GM12878 (cell line): ENCODE results near the gene RPIA. TPM values are rescaled to one million over a fixed set of nuclear protein-coding genes. Genes with fewer than 3 reads are reported as not detected.

Experiments used
- ATAC-seq: fragments of 200-7000 bp; cut with Tn5 transposase; 3 replicates; pipeline ENCODE4 v1.9.1; 2020; ENCODE audit warnings: mild to moderate bottlenecking, moderate library complexity
- BruUV-seq: library from RNA; stranded (reverse); fragments of 400-500 nt; replicated peaks from 2 replicates; lab custom pipeline; 2021; lab: Mats Ljungman, UMichigan
- CTCF ChIA-PET: fragments of 300-600 bp; sonication (Branson Sonifier 250); formaldehyde crosslinking; extraction: SDS; loops from one replicate; lab custom pipeline; 2021; ENCODE audit warnings: inconsistent platforms; lab: Yijun Ruan, JAX
- POLR2A ChIA-PET: fragments of 350-600 bp; formaldehyde crosslinking; extraction: SDS; loops from one replicate; lab custom pipeline; 2021; ENCODE audit warnings: inconsistent platforms; lab: Charles Lee
- RAD21 ChIA-PET: fragments of 300-600 bp; sonication (Branson Sonifier 250); formaldehyde crosslinking; loops from one replicate; lab custom pipeline; 2023; ENCODE audit warnings: antibody characterized with exemption; ENCODE audit not compliant: unreplicated experiment; lab: Charles Lee
- SMC1A ChIA-PET: fragments of 300-600 bp; sonication (Branson Sonifier 250); formaldehyde crosslinking; loops from one replicate; lab custom pipeline; 2023; ENCODE audit not compliant: unreplicated experiment, uncharacterized antibody; lab: Charles Lee
- DNase-seq: peaks from one replicate; pipeline ENCODE4 v3.0.0-alpha.2; 2011; ENCODE audit warnings: low read depth, low spot score
- FAIRE-seq: peaks from 3 replicates; lab custom pipeline; 2011; peaks lifted over from hg19 to GRCh38; lab: Jason Lieb, UNC
- H2AFZ ChIP-seq: 2 replicates; pipeline ENCODE4 v1.6.0; 2011; ENCODE audit warnings: low read depth, low read length, control low read depth; ENCODE audit not compliant: control insufficient read depth
- H3K27ac ChIP-seq: 2 replicates; pipeline ENCODE4 v1.5.1; 2011; ENCODE audit warnings: control low read depth; ENCODE audit not compliant: control insufficient read depth, insufficient read depth
- H3K27me3 ChIP-seq, 2 experiments: replicated peaks in 1 of 2; 2 replicates each; pipeline versions ENCODE4 v1.6.0 to v1.6.1; 2011; ENCODE audit warnings: low read length in 1 of 2; ENCODE audit not compliant: control insufficient read depth in 2 of 2, insufficient read depth in 2 of 2
- H3K36me3 ChIP-seq, 2 experiments: 2 replicates each; pipeline ENCODE4 v1.5.1; 2011; ENCODE audit warnings: low read length in 1 of 2; ENCODE audit not compliant: control insufficient read depth in 2 of 2, insufficient read depth in 2 of 2
- H3K4me1 ChIP-seq: 2 replicates; pipeline ENCODE4 v1.6.1; 2011; ENCODE audit warnings: mild to moderate bottlenecking, low read length, moderate library complexity, mixed read lengths; ENCODE audit not compliant: control insufficient read depth, insufficient read depth
- H3K4me2 ChIP-seq: 2 replicates; pipeline ENCODE4 v1.6.0; 2011; ENCODE audit warnings: control low read depth; ENCODE audit not compliant: control insufficient read depth, insufficient read depth
- H3K4me3 ChIP-seq: fragments of 200-600 bp; sonication (generic); 2 replicates; pipeline ENCODE4 v1.5.1; 2016
- H3K79me2 ChIP-seq: 2 replicates; pipeline ENCODE4 v1.6.0; 2011; ENCODE audit warnings: low read length; ENCODE audit not compliant: control insufficient read depth, insufficient read depth
- H3K9ac ChIP-seq: 2 replicates; pipeline ENCODE4 v1.8.0; 2011; ENCODE audit warnings: low read length, control low read depth, mixed read lengths; ENCODE audit not compliant: control insufficient read depth, insufficient read depth
- H3K9me3 ChIP-seq: replicated peaks from 3 replicates; pipeline ENCODE4 v1.5.1; 2011; ENCODE audit warnings: mild to moderate bottlenecking, low read length; ENCODE audit not compliant: control insufficient read depth, insufficient read depth
- H4K20me1 ChIP-seq: 2 replicates; pipeline ENCODE4 v1.6.0; 2011; ENCODE audit not compliant: control insufficient read depth, insufficient read depth
- ASH2L ChIP-seq: fragments of 300-600, 200-600 bp; sonication (generic); IDR thresholded peaks from 2 replicates; pipeline ENCODE4 v1.6.1; 2017; ENCODE audit warnings: low read depth, mild to moderate bottlenecking, borderline replicate concordance
- BHLHE40 ChIP-seq, 2 experiments: fragments of 450-650 bp in 1 of 2; IDR thresholded peaks; 2 replicates each; pipeline ENCODE4 v1.6.1; 2011 to 2017; ENCODE audit warnings: low read depth in 2 of 2, borderline replicate concordance in 1 of 2, improper control_type of control experiment in 1 of 2, low read length in 1 of 2, mild to moderate bottlenecking in 1 of 2
- CHD1 ChIP-seq: IDR thresholded peaks from 2 replicates; pipeline ENCODE4 v1.6.1; 2012; ENCODE audit warnings: low read depth, low read length, improper control_type of control experiment
- EED ChIP-seq: sonication (generic); IDR thresholded peaks from 2 replicates; pipeline ENCODE4 v1.6.1; 2016; ENCODE audit warnings: antibody characterized with exemption, low read depth
- EGR1 ChIP-seq, 2 experiments: IDR thresholded peaks; 1 replicate in 1 of 2; 2 replicates in 1 of 2; pipeline ENCODE4 v1.6.1; 2011 to 2012; ENCODE audit warnings: low read depth in 2 of 2, low read length in 2 of 2, borderline replicate concordance in 1 of 2, mild to moderate bottlenecking in 1 of 2, moderate library complexity in 1 of 2
- FOXK2 ChIP-seq: fragments of 450-650 bp; IDR thresholded peaks from 2 replicates; pipeline ENCODE4 v1.6.1; 2017; ENCODE audit warnings: mild to moderate bottlenecking, moderate library complexity
- HCFC1 ChIP-seq: fragments of 150-350 bp; IDR thresholded peaks from 2 replicates; pipeline ENCODE4 v1.6.1; 2014; ENCODE audit warnings: low read length
- HDAC2 ChIP-seq: fragments of 200-600 bp; sonication (generic); IDR thresholded peaks from 2 replicates; pipeline ENCODE4 v1.6.1; 2017
- KLF5 ChIP-seq: fragments of 450-650 bp; IDR thresholded peaks from 2 replicates; pipeline ENCODE4 v1.6.1; 2014; ENCODE audit warnings: mild to moderate bottlenecking; ENCODE audit not compliant: partially characterized antibody
- MEF2B ChIP-seq: fragments of 450-650 bp; IDR thresholded peaks from 2 replicates; pipeline ENCODE4 v1.6.1; 2018; ENCODE audit warnings: mild to moderate bottlenecking, moderate library complexity; ENCODE audit not compliant: partially characterized antibody, poor library complexity, severe bottlenecking
- MTA2 ChIP-seq: fragments of 450-650 bp; IDR thresholded peaks from 2 replicates; pipeline ENCODE4 v1.6.1; 2016; ENCODE audit warnings: low read depth, mild to moderate bottlenecking, moderate library complexity
- MYB ChIP-seq: fragments of 150-350 bp; IDR thresholded peaks from 2 replicates; pipeline ENCODE4 v1.6.1; 2014; ENCODE audit warnings: mild to moderate bottlenecking, low read depth, low read length, borderline replicate concordance
- NFYA ChIP-seq: IDR thresholded peaks from 2 replicates; pipeline ENCODE4 v1.6.1; 2011; ENCODE audit warnings: low read depth, mild to moderate bottlenecking, low read length, improper control_type of control experiment, borderline replicate concordance
- PBX3 ChIP-seq: IDR thresholded peaks from 2 replicates; pipeline ENCODE4 v1.6.1; 2011; ENCODE audit warnings: mild to moderate bottlenecking, low read depth, low read length, moderate library complexity; ENCODE audit not compliant: insufficient replicate concordance
- POLR2AphosphoS2 ChIP-seq: IDR thresholded peaks from 2 replicates; pipeline ENCODE4 v1.6.1; 2011; ENCODE audit warnings: low read depth, mild to moderate bottlenecking, low read length, improper control_type of control experiment, moderate library complexity
- SREBF1 ChIP-seq: IDR thresholded peaks from 2 replicates; pipeline ENCODE4 v1.6.1; 2012; ENCODE audit warnings: mild to moderate bottlenecking, low read length
- ZBTB40 ChIP-seq: fragments of 450-650 bp; IDR thresholded peaks from 2 replicates; pipeline ENCODE4 v1.6.1; 2016; ENCODE audit warnings: mild to moderate bottlenecking, moderate library complexity, borderline replicate concordance
- ZNF217 ChIP-seq: fragments of 450-650 bp; IDR thresholded peaks from 2 replicates; pipeline ENCODE4 v1.6.1; 2017; ENCODE audit warnings: antibody characterized with exemption, mild to moderate bottlenecking
- WGBS: methylation state at CpG from one replicate; pipeline ENCODE4 v1.1.6; 2016; ENCODE audit warnings: low lambda C conversion rate; ENCODE audit not compliant: insufficient replicate concordance, insufficient coverage; ENCODE audit errors: missing lambda C conversion rate; 5-methylcytosine and 5-hydroxymethylcytosine counted together
- in situ Hi-C: fragments of 300-500 bp; cut with MboI; formaldehyde crosslinking; loops from 9 replicates; pipeline ENCODE4 v1.14.3; 2018; ENCODE audit warnings: mixed read lengths
- intact Hi-C: fragments of 100-400 bp; cut with micrococcal nuclease; formaldehyde crosslinking; loops from one replicate; pipeline ENCODE4 v1.14.2; 2022; ENCODE audit not compliant: unreplicated experiment
- polyA plus RNA-seq, 11 experiments: library from polyadenylated mRNA; depleted of rRNA in 4 of 11; unstranded in 6 of 11; stranded (reverse) in 5 of 11; fragments of >200 nt; fragmentation: Nextera tagmentation in 4 of 11; fragmentation: Illumina TruSeq in 1 of 11; extraction: Ambion mirVana in 4 of 11; extraction: Trizol in 1 of 11; gene quantifications; 1 replicate in 1 of 11; 2 replicates in 10 of 11; pipeline versions ENCODE4 v1.2.1 to v1.2.3, GENCODE V29; 2011 to 2016; ENCODE audit warnings: inconsistent platforms in 2 of 11, missing spikeins in 2 of 11, low read depth in 1 of 11
- total RNA-seq, 4 experiments: library from RNA; depleted of rRNA in 3 of 4; stranded (reverse); fragments of >200 nt in 3 of 4; fragmentation: Illumina TruSeq in 1 of 4; extraction: Trizol in 1 of 4; gene quantifications; 2 replicates each; pipeline versions ENCODE4 v1.2.1 to v1.2.3, GENCODE V29; 2013 to 2021

The RPIA gene
- total and polyA plus RNA-seq, 10 of the 15 experiments (the other 5 are each of a cell fraction or from before 2014, with no cell fraction given) = 7.1 to 58.1 (median 41.6) TPM

- Histone ChIP-seq H3K4me3 (no peak overlapping the region), H3K9ac (no peak overlapping the region), H2AFZ (no peak overlapping the region), H3K79me2 (no peaks in the 10 kb centered on the region), H3K27ac (no peak overlapping the region), H3K36me3 (peaks cover 4 to 8% of the 10 kb centered on the region in 2 experiments; a peak in 2 of 4 replicates), H4K20me1 (no peaks in the 10 kb centered on the region), H3K4me2 (no peak overlapping the region), H3K9me3 (peaks cover 1% of the 10 kb centered on the region; the same call in 1 of the 3 replicates), H3K27me3 (no peaks in the 10 kb centered on the region), H3K4me1 (no peaks in the 10 kb centered on the region)
- ChIA-PET CTCF (interaction anchor here (0.7 to 1.2 kb wide), 2 partner anchors 14 to 29 kb away, joined by 3 read pairs; no protein-coding TSS in a partner anchor), RAD21 (no interaction called here), SMC1A (interaction anchor here (1.0 to 1.3 kb wide), 2 partner anchors 31 to 45 kb away, joined by 3 read pairs; no protein-coding TSS in a partner anchor), POLR2A (interaction anchor here (0.5 kb wide), 1 partner anchor 12 kb away, joined by 4 read pairs; no protein-coding TSS in a partner anchor)
- TF ChIP-seq MYB (no peak), SREBF1 (no peak), KLF5 (no peak), ZNF217 (no peak), PBX3 (no peak), ASH2L (no peak), POLR2AphosphoS2 (no peak), NFYA (no peak), MTA2 (no peak), HCFC1 (no peak), HDAC2 (no peak), BHLHE40 (IDR thresholded peaks at IDR 0.05; ENCODE audit: borderline replicate concordance in 1 of 2, low read depth in 2 of 2, low read length in 1 of 2) (no peak), MEF2B (no peak), EED (no peak), FOXK2 (no peak), ZBTB40 (no peak), EGR1 (IDR thresholded peaks at IDR 0.05; ENCODE audit: borderline replicate concordance in 1 of 2, low read depth in 2 of 2, low read length in 2 of 2) (no peak), CHD1 (no peak)
- FAIRE-seq (no peak), DNase-seq (no peak), ATAC-seq (no peak)
- in situ Hi-C loops (no loop called here), intact Hi-C loops (no loop called here)
- 100% methylated on average over 2 of the region's 2 CpGs for WGBS
- BruUV-seq = no TSS peak
These were observed 15.5 kb downstream of the RPIA start for GRCh38 chr2:88707003-88707402.
